Skeletal muscle tissue (tissue), 4 donors: Measurements from ENCODE around the gene KHDRBS1. TPM values are rescaled to one million over a fixed set of nuclear protein-coding genes. Genes with fewer than 3 reads are reported as not detected.

ENCODE experiments used
- H3K27ac ChIP-seq: one replicate; pipeline ENCODE4 v1.7.0; 2013; ENCODE audit warnings: mild to moderate bottlenecking, low read depth, low read length, inconsistent platforms
- H3K27me3 ChIP-seq, 3 donors: one replicate each; pipeline ENCODE4 v1.7.0; 2013; ENCODE audit warnings: low read length in 3 of 3; ENCODE audit not compliant: control insufficient read depth in 3 of 3, insufficient read depth in 3 of 3
- H3K36me3 ChIP-seq, 3 donors: one replicate each; pipeline ENCODE4 v1.7.0; 2013; ENCODE audit warnings: low read length in 3 of 3; ENCODE audit not compliant: control insufficient read depth in 3 of 3, insufficient read depth in 3 of 3
- H3K4me1 ChIP-seq, 3 donors: one replicate each; pipeline ENCODE4 v1.7.0; 2013; ENCODE audit warnings: low read length in 3 of 3, mild to moderate bottlenecking in 3 of 3; ENCODE audit not compliant: control insufficient read depth in 3 of 3, insufficient read depth in 3 of 3
- H3K4me3 ChIP-seq, 3 donors: one replicate each; pipeline ENCODE4 v1.7.0; 2013; ENCODE audit warnings: low read length in 3 of 3
- H3K9ac ChIP-seq, 3 donors: one replicate each; pipeline ENCODE4 v1.7.0; 2013; ENCODE audit warnings: low read length in 3 of 3, mild to moderate bottlenecking in 3 of 3, moderate library complexity in 2 of 3, low read depth in 1 of 3
- H3K9me3 ChIP-seq, 3 donors: one replicate each; pipeline ENCODE4 v1.7.0; 2013; ENCODE audit warnings: low read length in 3 of 3; ENCODE audit not compliant: control insufficient read depth in 3 of 3
- total RNA-seq: library from RNA; depleted of rRNA; stranded (reverse); fragments of >200 nt; gene quantifications from one replicate; pipeline ENCODE4 v1.2.3, GENCODE V29; 2014
- donor health status: Osteomylitis.

Gene KHDRBS1
- total RNA-seq, 1 donor from 2014 or later, result 48.5 TPM

DNA sequence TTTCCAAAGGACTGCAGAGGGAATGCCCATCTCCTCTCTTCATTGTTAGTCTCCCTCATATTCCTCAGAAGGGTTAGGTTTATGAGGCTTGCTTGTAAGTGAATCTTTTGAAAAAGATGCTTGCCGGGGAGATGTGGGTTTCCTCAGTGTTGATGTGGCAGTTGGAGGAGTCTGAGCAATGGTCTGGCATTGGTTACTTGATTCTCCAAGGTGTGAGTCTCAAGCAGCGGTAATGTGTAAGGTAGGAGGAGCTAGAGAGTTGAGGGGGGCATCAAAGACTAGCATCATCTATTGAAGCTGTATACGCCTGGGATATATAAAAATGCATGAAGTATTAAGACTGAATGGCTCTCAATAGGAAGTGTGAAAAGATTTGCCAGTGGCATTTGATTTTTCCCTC, 21.5 kb downstream of the KHDRBS1 start:
- Histone ChIP-seq H3K36me3 (peaks cover 39 to 61% (median 43%) of the 10 kb centered on the region in 3 donors), H3K27me3 (no peaks in the 10 kb centered on the region), H3K9ac (no peak overlapping the region), H3K9me3 (no peaks in the 10 kb centered on the region), H3K4me1 (peaks cover 0 to 9% (median 0%) of the 10 kb centered on the region in 3 donors), H3K27ac (no peak overlapping the region), H3K4me3 (no peak overlapping the region)

DNA sequence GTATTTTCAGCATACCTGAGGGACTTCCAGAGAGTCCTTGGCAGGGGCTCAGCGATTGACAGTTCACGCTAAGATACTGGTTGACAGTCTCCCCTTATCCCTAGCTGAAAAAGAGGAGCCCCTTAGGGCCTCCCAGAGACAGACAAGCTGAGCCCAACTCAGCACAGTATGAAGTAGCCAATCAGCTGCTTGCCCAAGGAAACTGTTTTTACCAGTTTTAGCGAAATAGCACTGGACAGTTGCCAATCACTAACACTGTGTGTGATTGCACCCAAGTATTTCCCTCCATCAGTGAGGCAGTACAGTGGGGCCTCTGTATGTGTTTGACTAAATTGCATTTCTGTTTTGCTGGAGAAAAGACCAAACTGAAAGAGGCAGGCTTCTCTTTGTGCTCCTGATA, 27.0 kb downstream of the KHDRBS1 start:
- Histone ChIP-seq H3K36me3 (peaks cover 40 to 72% (median 66%) of the 10 kb centered on the region in 3 donors), H3K27me3 (no peaks in the 10 kb centered on the region), H3K9ac (no peak overlapping the region), H3K4me1 (no peaks in the 10 kb centered on the region), H3K27ac (no peak overlapping the region), H3K9me3 (no peaks in the 10 kb centered on the region), H3K4me3 (no peak overlapping the region)

DNA sequence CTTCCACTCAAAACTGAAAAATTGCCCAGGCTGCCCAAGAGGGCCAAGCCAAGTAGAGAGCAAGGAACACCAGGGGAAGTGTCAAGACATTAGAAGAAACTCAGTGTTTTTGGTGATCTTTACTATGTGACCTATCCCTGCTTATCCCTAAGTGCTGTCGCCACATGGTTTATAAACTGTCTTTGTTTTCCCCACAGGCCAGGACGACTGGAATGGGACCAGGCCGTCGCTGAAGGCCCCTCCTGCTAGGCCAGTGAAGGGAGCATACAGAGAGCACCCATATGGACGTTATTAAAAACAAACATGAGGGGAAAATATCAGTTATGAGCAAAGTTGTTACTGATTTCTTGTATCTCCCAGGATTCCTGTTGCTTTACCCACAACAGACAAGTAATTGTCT, 28.7 kb downstream of the KHDRBS1 start:
- H3K27me3 ChIP-seq, result no peaks in the 10 kb centered on the region
- no peak overlapping the region for H3K4me3 ChIP-seq
- no peak overlapping the region for H3K27ac ChIP-seq
- no peaks in the 10 kb centered on the region for H3K9me3 ChIP-seq
- H3K36me3 ChIP-seq, result peaks cover 38 to 70% (median 66%) of the 10 kb centered on the region in 3 donors
- no peak overlapping the region for H3K9ac ChIP-seq
- no peaks in the 10 kb centered on the region for H3K4me1 ChIP-seq

DNA sequence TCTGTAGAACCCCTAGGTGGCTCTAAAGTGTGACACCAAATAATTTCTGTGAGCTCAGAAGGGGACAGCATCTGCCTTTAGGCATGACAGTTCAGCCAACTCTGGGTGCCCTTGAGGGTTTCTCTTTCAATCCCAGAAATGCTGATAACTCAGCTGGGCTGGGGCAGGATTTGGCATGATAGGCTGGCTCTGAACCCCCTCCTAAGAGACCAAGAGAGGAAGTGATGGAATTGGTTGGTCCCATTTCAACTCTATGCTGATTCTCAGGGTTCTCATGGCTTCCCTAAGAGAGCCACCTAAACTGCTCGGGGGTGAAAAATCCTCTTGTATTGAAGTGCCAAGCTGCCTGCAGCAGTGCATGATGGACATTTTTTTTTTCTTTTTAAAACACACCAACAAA, 30.6 kb downstream of the KHDRBS1 start:
- Histone ChIP-seq H3K36me3 (peaks cover 35 to 59% (median 55%) of the 10 kb centered on the region in 3 donors), H3K9ac (no peak overlapping the region), H3K4me1 (no peaks in the 10 kb centered on the region)

DNA sequence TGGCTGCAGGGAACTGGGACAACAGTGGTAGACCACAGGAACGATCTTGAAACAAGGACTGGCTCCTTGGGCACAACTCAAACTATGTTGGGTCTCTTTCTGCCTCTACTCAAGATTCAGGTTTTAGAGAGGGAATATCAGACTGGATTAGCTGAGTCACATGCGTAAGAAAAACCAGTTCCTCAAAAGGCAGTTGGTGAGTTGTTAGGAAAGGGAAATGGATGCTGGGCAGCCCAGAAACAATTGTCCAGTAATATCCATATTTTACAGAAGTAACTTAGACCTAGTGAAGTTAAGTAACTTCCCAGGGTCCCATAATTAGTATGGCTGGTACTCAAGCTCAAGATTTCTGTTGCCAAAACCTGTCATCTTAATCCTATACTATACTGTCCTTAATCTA, 32.1 kb downstream of the KHDRBS1 start:
- Histone ChIP-seq H3K9me3 (no peaks in the 10 kb centered on the region), H3K27ac (no peak overlapping the region), H3K9ac (no peak overlapping the region), H3K27me3 (no peaks in the 10 kb centered on the region), H3K4me3 (no peak overlapping the region), H3K4me1 (no peaks in the 10 kb centered on the region), H3K36me3 (peaks cover 21 to 45% (median 42%) of the 10 kb centered on the region in 3 donors)

More for the DNA sequence above, 30.6 kb downstream of the KHDRBS1 start:
- no peak overlapping the region for H3K4me3 ChIP-seq
- H3K27ac ChIP-seq, result no peak overlapping the region
- H3K27me3 ChIP-seq, result no peaks in the 10 kb centered on the region
- no peaks in the 10 kb centered on the region for H3K9me3 ChIP-seq

DNA sequence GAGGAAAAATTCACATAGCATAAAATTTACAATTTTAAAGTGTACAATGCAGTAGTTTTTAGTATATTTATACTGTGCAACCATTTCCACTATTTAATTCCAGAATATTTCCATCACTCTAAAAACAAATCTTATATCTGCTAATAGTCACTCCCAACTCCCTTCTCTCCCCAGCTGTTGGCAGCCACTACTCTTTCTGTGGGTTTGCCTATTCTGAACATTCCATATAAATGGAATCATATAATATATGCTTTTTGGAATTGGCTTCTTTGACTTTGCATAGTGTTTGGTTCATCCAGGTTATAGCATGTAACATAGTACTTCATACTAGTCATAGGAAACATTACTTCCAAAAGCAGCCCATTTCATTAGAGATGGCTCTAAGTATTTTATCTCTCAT, 34.0 kb downstream of the KHDRBS1 start:
- Histone ChIP-seq H3K36me3 (peaks cover 23 to 39% (median 35%) of the 10 kb centered on the region in 3 donors), H3K9ac (no peak overlapping the region), H3K4me1 (no peaks in the 10 kb centered on the region), H3K27me3 (no peaks in the 10 kb centered on the region), H3K9me3 (no peaks in the 10 kb centered on the region), H3K27ac (no peak overlapping the region), H3K4me3 (no peak overlapping the region)

DNA sequence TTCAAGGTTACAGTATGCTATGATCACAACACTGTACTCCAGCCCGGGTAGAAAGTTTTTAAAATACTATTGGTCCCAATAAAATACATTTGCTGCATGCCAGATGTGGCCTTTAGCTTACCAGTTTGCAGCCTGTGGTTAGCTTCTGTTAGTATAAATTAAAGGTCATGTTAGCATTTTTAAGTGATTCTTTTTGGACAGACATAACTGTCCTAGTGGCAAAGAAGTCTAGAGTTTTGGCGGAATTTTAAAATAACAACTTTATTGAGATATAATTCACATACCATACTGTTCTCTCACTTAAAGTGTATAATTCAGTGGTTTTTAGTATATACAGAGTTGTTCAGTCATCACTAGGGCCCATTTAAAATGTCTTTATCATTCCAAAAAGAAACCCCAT, 34.8 kb downstream of the KHDRBS1 start:
- Histone ChIP-seq H3K9ac (no peak overlapping the region), H3K9me3 (no peaks in the 10 kb centered on the region), H3K4me3 (no peak overlapping the region), H3K27ac (no peak overlapping the region), H3K4me1 (no peaks in the 10 kb centered on the region), H3K36me3 (peaks cover 23 to 40% (median 38%) of the 10 kb centered on the region in 3 donors), H3K27me3 (no peaks in the 10 kb centered on the region)

DNA sequence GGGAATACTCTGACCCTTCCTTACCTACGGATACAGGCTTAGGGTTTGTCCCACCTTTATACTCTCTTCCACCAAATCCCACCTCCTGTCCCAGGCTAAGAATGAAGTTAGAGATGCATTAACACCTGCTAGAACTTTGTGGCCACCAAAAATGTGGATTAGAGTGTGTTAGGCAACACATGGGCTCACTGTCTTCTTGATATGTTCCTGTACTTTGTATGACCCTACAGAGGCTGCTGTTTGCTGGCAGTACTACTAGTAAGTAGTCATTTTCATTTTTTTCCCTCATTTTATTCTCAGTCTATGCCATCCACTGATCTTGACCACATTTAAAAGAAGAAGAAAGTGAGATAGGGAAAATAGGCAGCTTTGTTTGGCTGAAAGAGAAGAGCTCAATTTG, 38.0 kb downstream of the KHDRBS1 start:
- peaks cover 30 to 42% (median 42%) of the 10 kb centered on the region in 3 donors for H3K36me3 ChIP-seq
- no peaks in the 10 kb centered on the region for H3K27me3 ChIP-seq
- H3K4me1 ChIP-seq, result no peaks in the 10 kb centered on the region
- H3K4me3 ChIP-seq, result no peak overlapping the region
- no peaks in the 10 kb centered on the region for H3K9me3 ChIP-seq
- H3K9ac ChIP-seq, result no peak overlapping the region
- no peak overlapping the region for H3K27ac ChIP-seq

DNA sequence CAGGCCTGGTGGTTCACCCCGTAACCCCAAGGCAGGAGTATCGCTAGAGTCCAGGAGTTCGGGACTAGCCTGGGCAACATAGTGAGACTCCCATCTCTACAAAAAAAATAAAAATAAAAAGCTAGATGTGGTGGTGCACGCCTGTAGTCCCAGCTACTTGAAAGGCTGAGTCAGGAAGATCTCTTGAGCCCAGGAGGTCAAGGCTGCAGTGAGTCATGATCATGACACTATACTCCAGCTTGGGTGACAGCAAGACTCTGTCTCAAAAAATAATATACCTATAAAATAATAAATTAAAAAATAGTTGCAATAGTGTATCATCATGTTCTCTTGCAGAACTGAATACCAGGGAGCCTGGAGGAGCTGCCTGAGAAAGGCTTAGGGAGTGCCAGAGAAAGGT, 39.2 kb downstream of the KHDRBS1 start:
- Histone ChIP-seq H3K36me3 (peaks cover 25 to 45% (median 40%) of the 10 kb centered on the region in 3 donors), H3K27me3 (no peaks in the 10 kb centered on the region), H3K9ac (no peak overlapping the region)

DNA sequence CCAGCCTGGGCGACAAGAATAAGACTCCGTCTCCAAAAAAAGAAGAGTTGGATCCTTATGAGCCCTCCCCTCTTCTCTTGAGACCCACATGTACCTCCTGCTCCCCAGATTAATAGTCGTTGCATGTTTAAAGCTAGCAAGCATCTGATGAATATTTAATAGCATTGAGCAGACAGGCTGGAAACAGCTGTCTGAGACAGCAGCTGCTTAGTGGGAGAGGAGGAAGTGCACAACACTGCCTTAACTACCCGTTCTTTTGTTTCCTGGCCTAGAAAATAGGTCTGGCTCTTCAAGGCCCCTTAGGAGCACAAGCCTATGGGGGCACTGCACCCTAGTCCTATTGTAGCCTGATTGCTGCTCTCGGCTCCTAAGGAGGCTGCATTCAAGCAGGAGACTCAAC, 41.7 kb downstream of the KHDRBS1 start:
- Histone ChIP-seq H3K4me1 (no peaks in the 10 kb centered on the region), H3K9me3 (no peaks in the 10 kb centered on the region), H3K27ac (no peak overlapping the region), H3K27me3 (no peaks in the 10 kb centered on the region), H3K36me3 (peaks cover 29 to 56% (median 39%) of the 10 kb centered on the region in 3 donors), H3K9ac (no peak overlapping the region), H3K4me3 (no peak overlapping the region)

More for the DNA sequence above, 39.2 kb downstream of the KHDRBS1 start:
- Histone ChIP-seq H3K9me3 (no peaks in the 10 kb centered on the region), H3K27ac (no peak overlapping the region), H3K4me1 (no peaks in the 10 kb centered on the region), H3K4me3 (no peak overlapping the region)
